Aorta (tissue), 5 donors: Measurements from ENCODE around the gene KLF8. TPM values are rescaled to one million over a fixed set of nuclear protein-coding genes. Genes with fewer than 3 reads are reported as not detected.

Experiments
- ATAC-seq: fragments of 200-7000 bp; cut with Tn5 transposase; one replicate; pipeline ENCODE4 v1.9.1; 2022; ENCODE audit warnings: moderate library complexity; ENCODE audit not compliant: low FRiP score
- DNase-seq, 2 donors: peaks; one replicate each; pipeline ENCODE4 v3.0.0-alpha.2; 2020
- H3K27ac ChIP-seq, 2 donors: one replicate each; pipeline ENCODE4 v1.5.1; 2013; ENCODE audit warnings: low read length in 2 of 2, mild to moderate bottlenecking in 2 of 2, moderate library complexity in 2 of 2, control low read depth in 1 of 2, inconsistent platforms in 1 of 2, low read depth in 1 of 2
- H3K27me3 ChIP-seq, 2 donors: one replicate each; pipeline ENCODE4 v1.6.1; 2013; ENCODE audit warnings: control low read depth in 1 of 2, low read length in 1 of 2, mild to moderate bottlenecking in 1 of 2, moderate library complexity in 1 of 2; ENCODE audit not compliant: insufficient read depth in 2 of 2, control insufficient read depth in 1 of 2
- H3K36me3 ChIP-seq, 2 donors: one replicate each; pipeline ENCODE4 v1.6.1; 2013; ENCODE audit warnings: control low read depth in 1 of 2, low read length in 1 of 2, mild to moderate bottlenecking in 1 of 2; ENCODE audit not compliant: insufficient read depth in 2 of 2, control insufficient read depth in 1 of 2
- H3K4me1 ChIP-seq, 2 donors: one replicate each; pipeline ENCODE4 v1.6.1; 2013; ENCODE audit warnings: low read length in 2 of 2, control low read depth in 1 of 2, mild to moderate bottlenecking in 1 of 2, moderate library complexity in 1 of 2; ENCODE audit not compliant: insufficient read depth in 2 of 2, control insufficient read depth in 1 of 2
- H3K4me3 ChIP-seq, 2 donors: one replicate each; pipeline ENCODE4 v1.5.1; 2013; ENCODE audit warnings: low read length in 2 of 2, control low read depth in 1 of 2, mild to moderate bottlenecking in 1 of 2
- H3K9me3 ChIP-seq: one replicate; pipeline ENCODE4 v1.6.1; 2013; ENCODE audit warnings: mild to moderate bottlenecking, low read length; ENCODE audit not compliant: control insufficient read depth
- WGBS, 2 donors: extraction: QIAGEN DNeasy Blood & Tissue Kit; methylation state at CpG; one replicate each; pipeline ENCODE4 v1.1.7; 2013; 5-methylcytosine and 5-hydroxymethylcytosine counted together
- intact Hi-C, 2 donors: fragments of 100-400 bp; cut with DNase I; formaldehyde crosslinking; loops; one replicate each; pipeline versions ENCODE4 v1.14.2 to v1.15.0; 2022
- polyA plus RNA-seq, 2 donors: library from polyadenylated mRNA; stranded (reverse); fragments of 200-250 nt; gene quantifications; one replicate each; pipeline ENCODE4 v1.2.3, GENCODE V29; 2013
- total RNA-seq, 2 donors: library from RNA; stranded (reverse); fragmentation: NEBNext Ultra II Directional; extraction: Animal tissue kit (Norgen Biotek cat#: 25700); gene quantifications; one replicate each; pipeline ENCODE4 v1.2.1, GENCODE V29; 2021
- donor health status: healthy with polysubstance abuse.
- donor health status: Bipolar disorder and iron deficiency.
- donor health status: DM: no; HTN: no; CAD: no.
- donor health status: DM: no; HTN: no; CAD: no.
- donor health status: DM: yes; HTN: yes; CAD: no.

The KLF8 gene
- total and polyA plus RNA-seq, 4 donors: 1.5 to 28.3 (median 22.2) TPM

- H3K36me3 ChIP-seq: no peaks in the 10 kb centered on the region
- DNase-seq (no peak), ATAC-seq (no peak)
- H3K9me3 ChIP-seq: no peaks in the 10 kb centered on the region
- no peak overlapping the region for H3K4me3 ChIP-seq
- no peaks in the 10 kb centered on the region for H3K4me1 ChIP-seq
- WGBS, 2 donors: 23 to 41% methylated on average over 2 of the region's 2 CpGs
- H3K27ac ChIP-seq: no peak overlapping the region
- intact Hi-C loops: no loop called here
- no peaks in the 10 kb centered on the region for H3K27me3 ChIP-seq
Observed at GRCh38 chrX:56228914-56229313, 3.2 kb upstream of the KLF8 start.

- intact Hi-C loops: loop anchor here in 1 of 2 donors (10.0 kb wide), 2 partner anchors 327 to 517 kb away; partner anchors contain the start of gene RRAGB
- Histone ChIP-seq H3K27ac (no peak overlapping the region), H3K36me3 (no peaks in the 10 kb centered on the region), H3K4me3 (peak overlapping the region; percentile 43 to 82), H3K27me3 (no peaks in the 10 kb centered on the region), H3K4me1 (no peaks in the 10 kb centered on the region), H3K9me3 (no peaks in the 10 kb centered on the region)
- 6 to 35% methylated on average over 10 of the region's 10 CpGs for WGBS, 2 donors
- no peak for ATAC-seq
- no peak for DNase-seq
Observed at GRCh38 chrX:56231537-56232090, 542 bp upstream of the KLF8 start.

GRCh38 chrX:56233100-56233499, 944 bp downstream of the KLF8 start:
- intact Hi-C loops: loop anchor here in 1 of 2 donors (10.0 kb wide), 2 partner anchors 328 to 518 kb away; partner anchors contain the start of gene RRAGB
- no peaks in the 10 kb centered on the region for H3K27me3 ChIP-seq
- ATAC-seq (peak; percentile 62), DNase-seq (peak in 1 of 2 donors; percentile 43)
- H3K4me3 ChIP-seq: peak overlapping the region; percentile 43 to 82
- H3K36me3 ChIP-seq: no peaks in the 10 kb centered on the region
- peak overlapping the region in 1 of 2 donors; percentile 56 for H3K27ac ChIP-seq
- no peaks in the 10 kb centered on the region for H3K9me3 ChIP-seq
- no peaks in the 10 kb centered on the region for H3K4me1 ChIP-seq
- WGBS, 2 donors: 1 to 31% methylated on average over 17 of the region's 17 CpGs

GRCh38 chrX:56233682-56234081, 1.5 kb downstream of the KLF8 start:
- Histone ChIP-seq H3K27ac (peak overlapping the region in 1 of 2 donors; percentile 56), H3K4me1 (no peaks in the 10 kb centered on the region), H3K4me3 (peak overlapping the region; percentile 43 to 82), H3K27me3 (no peaks in the 10 kb centered on the region), H3K9me3 (no peaks in the 10 kb centered on the region), H3K36me3 (no peaks in the 10 kb centered on the region)
- intact Hi-C loops: loop anchor here in 1 of 2 donors (10.0 kb wide), 2 partner anchors 329 to 519 kb away; partner anchors contain the start of gene RRAGB
- ATAC-seq (peak; percentile 84), DNase-seq (peak; percentile 76 to 86)
- WGBS, 2 donors: 2 to 12% methylated on average over 8 of the region's 8 CpGs

- no peaks in the 10 kb centered on the region for H3K9me3 ChIP-seq
- H3K36me3 ChIP-seq: no peaks in the 10 kb centered on the region
- no peaks in the 10 kb centered on the region for H3K27me3 ChIP-seq
- H3K4me1 ChIP-seq: no peaks in the 10 kb centered on the region
- H3K4me3 ChIP-seq: no peak overlapping the region
- intact Hi-C loops: loop anchor here in 1 of 2 donors (2.0 kb wide), 1 partner anchor 30 kb away; no protein-coding TSS in a partner anchor
- ATAC-seq (peak; percentile 78), DNase-seq (peak in 1 of 2 donors; percentile 47)
- no peak overlapping the region for H3K27ac ChIP-seq
- whole genome bisulfite sequencing, 2 donors: 8 to 9% methylated on average over 5 of the region's 5 CpGs
Observed at GRCh38 chrX:56248492-56248891, 16.3 kb downstream of the KLF8 start.

- H3K4me1 ChIP-seq: no peaks in the 10 kb centered on the region
- H3K4me3 ChIP-seq: no peak overlapping the region
- no peaks in the 10 kb centered on the region for H3K9me3 ChIP-seq
- ATAC-seq (no peak), DNase-seq (no peak)
- WGBS, 2 donors: 85 to 99% methylated on average over 10 of the region's 10 CpGs
- H3K27ac ChIP-seq: no peak overlapping the region
- H3K27me3 ChIP-seq: no peaks in the 10 kb centered on the region
- intact Hi-C loops: no loop called here
- H3K36me3 ChIP-seq: peaks cover 0 to 2% of the 10 kb centered on the region in 2 donors
Observed at GRCh38 chrX:56253832-56254703, 21.9 kb downstream of the KLF8 start.

GRCh38 chrX:56268888-56269287, 36.7 kb downstream of the KLF8 start:
- Histone ChIP-seq H3K4me3 (no peak overlapping the region), H3K27ac (no peak overlapping the region), H3K27me3 (no peaks in the 10 kb centered on the region), H3K36me3 (peaks cover 0 to 6% of the 10 kb centered on the region in 2 donors), H3K4me1 (no peaks in the 10 kb centered on the region), H3K9me3 (no peaks in the 10 kb centered on the region)
- 44 to 67% methylated on average over 1 of the region's 1 CpG for WGBS, 2 donors
- intact Hi-C loops: no loop called here
- ATAC-seq (no peak), DNase-seq (no peak)

- intact Hi-C loops: no loop called here
- H3K27ac ChIP-seq: no peak overlapping the region
- H3K27me3 ChIP-seq: no peaks in the 10 kb centered on the region
- no peaks in the 10 kb centered on the region for H3K4me1 ChIP-seq
- peaks cover 2 to 3% of the 10 kb centered on the region in 2 donors for H3K36me3 ChIP-seq
- no peak overlapping the region for H3K4me3 ChIP-seq
- DNase-seq: no peak
- 62 to 92% methylated on average over 1 of the region's 1 CpG for WGBS, 2 donors
- no peak for ATAC-seq
- H3K9me3 ChIP-seq: no peaks in the 10 kb centered on the region
Observed at GRCh38 chrX:56278692-56279091, 46.5 kb downstream of the KLF8 start.
